Gastroesophageal sphincter (tissue), 3 donors: ENCODE measurements around the gene LAS1L.

Source experiments
- EP300 ChIP-seq: sonication (generic); formaldehyde crosslinking; IDR thresholded peaks from one replicate; pipeline ENCODE4 v1.6.1; 2017; ENCODE audit warnings: antibody characterized with exemption, mild to moderate bottlenecking
- POLR2A ChIP-seq, 2 donors: fragments of 450-650 bp; IDR thresholded peaks; one replicate each; pipeline ENCODE4 v1.6.1; 2017; ENCODE audit warnings: antibody characterized with exemption in 2 of 2, mild to moderate bottlenecking in 2 of 2, moderate library complexity in 1 of 2
- TF ChIP-seq, protein P1 (sequence below), 4 experiments: fragments of 200-600 bp in 2 of 4; fragments of 450-650 bp in 2 of 4; sonication (generic) in 1 of 4; IDR thresholded peaks; one replicate each; pipeline ENCODE4 v1.5.1; 2017 to 2019; ENCODE audit warnings: antibody characterized with exemption in 4 of 4, mild to moderate bottlenecking in 2 of 4, moderate library complexity in 2 of 4

DNA sequence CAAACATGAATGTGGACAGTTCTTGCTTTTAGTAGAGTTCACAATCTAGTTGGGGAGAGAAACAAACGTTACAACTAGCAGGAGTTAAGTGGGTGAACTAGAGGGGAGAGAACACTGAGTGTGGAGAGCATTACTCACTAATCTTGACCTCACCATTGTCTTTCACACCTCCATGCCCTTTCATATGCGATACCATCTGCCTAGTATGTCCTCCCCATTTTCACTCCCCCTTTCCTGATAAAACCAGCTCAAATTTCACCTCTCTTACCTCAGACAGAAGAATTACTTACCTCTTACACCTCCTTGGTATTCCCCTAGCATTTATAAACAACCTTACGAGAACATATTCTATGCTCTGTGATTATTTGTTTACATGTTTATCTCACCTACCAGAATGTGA lies 53.6 kb downstream of the LAS1L start:
- TF ChIP-seq, protein P1, sequence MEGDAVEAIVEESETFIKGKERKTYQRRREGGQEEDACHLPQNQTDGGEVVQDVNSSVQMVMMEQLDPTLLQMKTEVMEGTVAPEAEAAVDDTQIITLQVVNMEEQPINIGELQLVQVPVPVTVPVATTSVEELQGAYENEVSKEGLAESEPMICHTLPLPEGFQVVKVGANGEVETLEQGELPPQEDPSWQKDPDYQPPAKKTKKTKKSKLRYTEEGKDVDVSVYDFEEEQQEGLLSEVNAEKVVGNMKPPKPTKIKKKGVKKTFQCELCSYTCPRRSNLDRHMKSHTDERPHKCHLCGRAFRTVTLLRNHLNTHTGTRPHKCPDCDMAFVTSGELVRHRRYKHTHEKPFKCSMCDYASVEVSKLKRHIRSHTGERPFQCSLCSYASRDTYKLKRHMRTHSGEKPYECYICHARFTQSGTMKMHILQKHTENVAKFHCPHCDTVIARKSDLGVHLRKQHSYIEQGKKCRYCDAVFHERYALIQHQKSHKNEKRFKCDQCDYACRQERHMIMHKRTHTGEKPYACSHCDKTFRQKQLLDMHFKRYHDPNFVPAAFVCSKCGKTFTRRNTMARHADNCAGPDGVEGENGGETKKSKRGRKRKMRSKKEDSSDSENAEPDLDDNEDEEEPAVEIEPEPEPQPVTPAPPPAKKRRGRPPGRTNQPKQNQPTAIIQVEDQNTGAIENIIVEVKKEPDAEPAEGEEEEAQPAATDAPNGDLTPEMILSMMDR (IDR thresholded peaks at IDR 0.05): no peak
- no peak for TF ChIP-seq POLR2A (IDR thresholded peaks at IDR 0.05)
- TF ChIP-seq EP300: no peak
